ENCODE measurements around the gene UPK2. TPM values are rescaled to one million over a fixed set of nuclear protein-coding genes. Genes with fewer than 3 reads are reported as not detected.
"Not testable (repeated sequence)": the region's sequence is repeated elsewhere in the genome, so short reads cannot be mapped to it uniquely, and the experiment has no call there.

The UPK2 gene
- total RNA-seq, 1 donor from 2014 or later = 0.22 TPM

- H3K4me1 Mint-ChIP-seq (ENCODE audit: low read depth) = no peaks in the 10 kb centered on the region
- H3K9me3 Mint-ChIP-seq (ENCODE audit: low read depth) = no peaks in the 10 kb centered on the region
- H3K4me3 Mint-ChIP-seq (ENCODE audit: unreplicated experiment) = no peak overlapping the region
- DNase-seq (ENCODE audit: low spot score) = no peak
- H3K36me3 Mint-ChIP-seq (ENCODE audit: low read depth) = no peaks in the 10 kb centered on the region
- H3K27me3 Mint-ChIP-seq (ENCODE audit: low read depth) = peaks cover 13% of the 10 kb centered on the region
- no peak for TF ChIP-seq CTCF (IDR thresholded peaks at IDR 0.05)
- H3K27ac Mint-ChIP-seq (ENCODE audit: unreplicated experiment) = no peak overlapping the region
These were observed 19.9 kb downstream of the UPK2 start for GRCh38 chr11:118975771-118976709.

- Mint-ChIP-seq H3K4me3 (ENCODE audit: unreplicated experiment) (no peak overlapping the region), H3K27ac (ENCODE audit: unreplicated experiment) (no peak overlapping the region), H3K4me1 (ENCODE audit: low read depth) (no peaks in the 10 kb centered on the region), H3K27me3 (ENCODE audit: low read depth) (peaks cover 13% of the 10 kb centered on the region), H3K9me3 (ENCODE audit: low read depth) (no peaks in the 10 kb centered on the region), H3K36me3 (ENCODE audit: low read depth) (no peaks in the 10 kb centered on the region)
- TF ChIP-seq CTCF (IDR thresholded peaks at IDR 0.05) = no peak
- DNase-seq (ENCODE audit: low spot score) = no peak
These were observed 23.3 kb downstream of the UPK2 start for GRCh38 chr11:118979434-118979833.

GRCh38 chr11:118980191-118980881 lies 24.2 kb downstream of the UPK2 start:
- TF ChIP-seq CTCF (IDR thresholded peaks at IDR 0.05) = no peak
- Mint-ChIP-seq H3K4me1 (ENCODE audit: low read depth) (no peaks in the 10 kb centered on the region), H3K9me3 (ENCODE audit: low read depth) (no peaks in the 10 kb centered on the region), H3K36me3 (ENCODE audit: low read depth) (no peaks in the 10 kb centered on the region), H3K4me3 (ENCODE audit: unreplicated experiment) (no peak overlapping the region), H3K27ac (ENCODE audit: unreplicated experiment) (no peak overlapping the region), H3K27me3 (ENCODE audit: low read depth) (peaks cover 8% of the 10 kb centered on the region)
- no peak for DNase-seq (ENCODE audit: low spot score)

- not testable (repeated sequence) for DNase-seq (ENCODE audit: low spot score); H3K36me3 Mint-ChIP-seq (ENCODE audit: low read depth); H3K27me3 Mint-ChIP-seq (ENCODE audit: low read depth); H3K4me3 Mint-ChIP-seq (ENCODE audit: unreplicated experiment); H3K9me3 Mint-ChIP-seq (ENCODE audit: low read depth); H3K4me1 Mint-ChIP-seq (ENCODE audit: low read depth); H3K27ac Mint-ChIP-seq (ENCODE audit: unreplicated experiment)
These were observed 28.2 kb downstream of the UPK2 start for GRCh38 chr11:118984337-118984736.

- DNase-seq (ENCODE audit: low spot score) = no peak
- TF ChIP-seq CTCF (IDR thresholded peaks at IDR 0.05) = no peak
- Mint-ChIP-seq H3K4me3 (ENCODE audit: unreplicated experiment) (no peak overlapping the region), H3K9me3 (ENCODE audit: low read depth) (no peaks in the 10 kb centered on the region), H3K27me3 (ENCODE audit: low read depth) (no peaks in the 10 kb centered on the region), H3K27ac (ENCODE audit: unreplicated experiment) (no peak overlapping the region), H3K36me3 (ENCODE audit: low read depth) (no peaks in the 10 kb centered on the region), H3K4me1 (ENCODE audit: low read depth) (no peaks in the 10 kb centered on the region)
These were observed 28.7 kb downstream of the UPK2 start for GRCh38 chr11:118984825-118985224.
